Muscle of leg (tissue), 11 donors: Measurements from ENCODE around the gene OR51B4. TPM values are rescaled to one million over a fixed set of nuclear protein-coding genes. Genes with fewer than 3 reads are reported as not detected.
A peak's percentile ranks its signal among the peaks of the same experiment; 100 is the strongest.

Source experiments
- DNase-seq: peaks from one replicate; pipeline ENCODE4 v3.0.0; 2013
- H3K27ac ChIP-seq: one replicate; pipeline ENCODE4 v1.5.1; 2013; ENCODE audit warnings: mild to moderate bottlenecking, low read length, control low read depth
- H3K27me3 ChIP-seq: one replicate; pipeline ENCODE4 v1.6.1; 2013; ENCODE audit warnings: low read length; ENCODE audit not compliant: control insufficient read depth, insufficient read depth
- H3K36me3 ChIP-seq: one replicate; pipeline ENCODE4 v1.6.1; 2013; ENCODE audit warnings: low read length; ENCODE audit not compliant: control insufficient read depth, insufficient read depth
- H3K4me1 ChIP-seq: one replicate; pipeline ENCODE4 v1.6.1; 2013; ENCODE audit warnings: low read length; ENCODE audit not compliant: control insufficient read depth, insufficient read depth
- H3K4me3 ChIP-seq: one replicate; pipeline ENCODE4 v1.5.1; 2013; ENCODE audit warnings: low read length, control low read depth
- H3K9me3 ChIP-seq: replicated peaks from 2 replicates; pipeline ENCODE4 v1.6.1; 2013; ENCODE audit warnings: low read depth, low read length; ENCODE audit not compliant: control insufficient read depth
- WGBS: methylation state at CpG from one replicate; pipeline ENCODE4 v1.1.5; 2013; ENCODE audit warnings: missing lambda C conversion rate; ENCODE audit not compliant: insufficient coverage; 5-methylcytosine and 5-hydroxymethylcytosine counted together
- polyA plus RNA-seq, 8 donors: library from polyadenylated mRNA; unstranded; fragments of 120-200 nt; gene quantifications; one replicate each; pipeline versions ENCODE4 v1.2.1 to v1.2.3, GENCODE V29; 2013; ENCODE audit warnings: inconsistent platforms in 1 of 8, low replicate concordance in 1 of 8; ENCODE audit not compliant: insufficient read length in 8 of 8, insufficient read depth in 1 of 8
- total RNA-seq: library from RNA; stranded (reverse); fragments of 120-200 nt; gene quantifications from one replicate; pipeline ENCODE4 v1.2.4, GENCODE V29; 2013

OR51B4 gene
- total and polyA plus RNA-seq, 9 donors: 0.09 to 0.18 (median 0.13) TPM; not detected in 6

GRCh38 chr11:5285703-5286340 lies 15.9 kb downstream of the OR51B4 start:
- Histone ChIP-seq H3K36me3 (no peaks in the 10 kb centered on the region), H3K4me3 (no peak overlapping the region), H3K27me3 (no peaks in the 10 kb centered on the region), H3K9me3 (no peaks in the 10 kb centered on the region), H3K4me1 (no peaks in the 10 kb centered on the region), H3K27ac (no peak overlapping the region)
- WGBS: no CpG with 5 or more reads among the region's 4 CpGs
- DNase-seq: no peak

GRCh38 chr11:5284637-5285036 lies 17.1 kb downstream of the OR51B4 start:
- WGBS: 93% methylated on average over 2 of the region's 2 CpGs
- Histone ChIP-seq H3K27ac (no peak overlapping the region), H3K36me3 (no peaks in the 10 kb centered on the region), H3K9me3 (no peaks in the 10 kb centered on the region), H3K4me1 (no peaks in the 10 kb centered on the region), H3K27me3 (no peaks in the 10 kb centered on the region), H3K4me3 (no peak overlapping the region)
- no peak for DNase-seq

GRCh38 chr11:5283882-5284281 lies 17.9 kb downstream of the OR51B4 start:
- no peak for DNase-seq
- no CpG with 5 or more reads among the region's 1 CpG for WGBS
- no peaks in the 10 kb centered on the region for H3K27me3 ChIP-seq
- H3K9me3 ChIP-seq: no peaks in the 10 kb centered on the region
- no peaks in the 10 kb centered on the region for H3K36me3 ChIP-seq
- H3K27ac ChIP-seq: no peak overlapping the region
- no peaks in the 10 kb centered on the region for H3K4me1 ChIP-seq
- H3K4me3 ChIP-seq: no peak overlapping the region

GRCh38 chr11:5283086-5283485 lies 18.7 kb downstream of the OR51B4 start:
- H3K27me3 ChIP-seq: no peaks in the 10 kb centered on the region
- no CpG with 5 or more reads among the region's 3 CpGs for WGBS
- no peaks in the 10 kb centered on the region for H3K4me1 ChIP-seq
- DNase-seq: no peak
- no peak overlapping the region for H3K4me3 ChIP-seq
- H3K9me3 ChIP-seq: no peaks in the 10 kb centered on the region
- no peak overlapping the region for H3K27ac ChIP-seq
- H3K36me3 ChIP-seq: no peaks in the 10 kb centered on the region

GRCh38 chr11:5282628-5283027 lies 19.1 kb downstream of the OR51B4 start:
- H3K4me3 ChIP-seq: no peak overlapping the region
- no peaks in the 10 kb centered on the region for H3K36me3 ChIP-seq
- H3K4me1 ChIP-seq: no peaks in the 10 kb centered on the region
- no CpG with 5 or more reads among the region's 2 CpGs for WGBS
- no peaks in the 10 kb centered on the region for H3K9me3 ChIP-seq
- DNase-seq: no peak
- no peak overlapping the region for H3K27ac ChIP-seq
- no peaks in the 10 kb centered on the region for H3K27me3 ChIP-seq

GRCh38 chr11:5281596-5281995 lies 20.1 kb downstream of the OR51B4 start:
- H3K9me3 ChIP-seq: no peaks in the 10 kb centered on the region
- H3K27me3 ChIP-seq: no peaks in the 10 kb centered on the region
- no peak overlapping the region for H3K27ac ChIP-seq
- no peaks in the 10 kb centered on the region for H3K4me1 ChIP-seq
- no peaks in the 10 kb centered on the region for H3K36me3 ChIP-seq
- no peak overlapping the region for H3K4me3 ChIP-seq
- DNase-seq: no peak

GRCh38 chr11:5280582-5281102 lies 21.1 kb downstream of the OR51B4 start:
- DNase-seq: peak; percentile 47
- Histone ChIP-seq H3K36me3 (no peaks in the 10 kb centered on the region), H3K4me1 (no peaks in the 10 kb centered on the region), H3K27me3 (no peaks in the 10 kb centered on the region), H3K4me3 (no peak overlapping the region), H3K9me3 (no peaks in the 10 kb centered on the region), H3K27ac (no peak overlapping the region)
- 61% methylated on average over 2 of the region's 3 CpGs for WGBS

- H3K27me3 ChIP-seq: no peaks in the 10 kb centered on the region
- no peak for DNase-seq
- H3K36me3 ChIP-seq: no peaks in the 10 kb centered on the region
- WGBS: 71% methylated on average over 2 of the region's 4 CpGs
- no peak overlapping the region for H3K27ac ChIP-seq
- no peaks in the 10 kb centered on the region for H3K4me1 ChIP-seq
- no peaks in the 10 kb centered on the region for H3K9me3 ChIP-seq
- H3K4me3 ChIP-seq: no peak overlapping the region
These were observed 22.2 kb downstream of the OR51B4 start for GRCh38 chr11:5279471-5280090.

- WGBS: 88% methylated on average over 1 of the region's 1 CpG
- no peaks in the 10 kb centered on the region for H3K36me3 ChIP-seq
- H3K9me3 ChIP-seq: no peaks in the 10 kb centered on the region
- H3K27me3 ChIP-seq: no peaks in the 10 kb centered on the region
- no peak for DNase-seq
- H3K4me1 ChIP-seq: no peaks in the 10 kb centered on the region
- H3K4me3 ChIP-seq: no peak overlapping the region
- H3K27ac ChIP-seq: no peak overlapping the region
These were observed 23.9 kb downstream of the OR51B4 start for GRCh38 chr11:5277807-5278382.

- no peaks in the 10 kb centered on the region for H3K27me3 ChIP-seq
- no peaks in the 10 kb centered on the region for H3K4me1 ChIP-seq
- H3K27ac ChIP-seq: no peak overlapping the region
- WGBS: 50% methylated on average over 1 of the region's 2 CpGs
- H3K36me3 ChIP-seq: no peaks in the 10 kb centered on the region
- H3K4me3 ChIP-seq: no peak overlapping the region
- DNase-seq: no peak
- no peaks in the 10 kb centered on the region for H3K9me3 ChIP-seq
These were observed 25.0 kb downstream of the OR51B4 start for GRCh38 chr11:5276697-5277096.
